Right lobe of liver (tissue), 6 donors: ENCODE data around the gene ABCA12. TPM values are rescaled to one million over a fixed set of nuclear protein-coding genes. Genes with fewer than 3 reads are reported as not detected.

Experiments
- ATAC-seq, 4 donors: fragments of 200-7000 bp; cut with Tn5 transposase; one replicate each; pipeline ENCODE4 v1.9.1; 2020; ENCODE audit warnings: mild to moderate bottlenecking in 4 of 4, moderate library complexity in 4 of 4
- DNase-seq, 3 donors: peaks; one replicate each; pipeline ENCODE4 v3.0.0-alpha.2; 2020
- H3K27ac ChIP-seq, 3 donors: fragments of 200-600 bp; one replicate each; pipeline ENCODE4 v1.8.0; 2022
- H3K27me3 ChIP-seq, 2 donors: fragments of 200-600 bp; one replicate each; pipeline ENCODE4 v1.8.0; 2022
- H3K36me3 ChIP-seq, 4 donors: fragments of 200-600 bp; sonication (generic) in 1 of 4; one replicate each; pipeline versions ENCODE4 v1.5.1 to v1.8.0; 2017 to 2022; ENCODE audit warnings: control low read depth in 1 of 4
- H3K4me1 ChIP-seq, 4 donors: fragments of 200-600 bp; sonication (generic) in 1 of 4; one replicate each; pipeline versions ENCODE4 v1.5.1 to v1.8.0; 2017 to 2022; ENCODE audit warnings: control low read depth in 1 of 4
- H3K4me3 ChIP-seq, 3 donors: fragments of 200-600 bp; one replicate each; pipeline ENCODE4 v1.8.0; 2022
- H3K9me3 ChIP-seq, 4 donors: fragments of 200-600 bp; sonication (generic) in 1 of 4; one replicate each; pipeline versions ENCODE4 v1.5.1 to v1.8.0; 2017 to 2022; ENCODE audit warnings: control low read depth in 1 of 4
- CTCF ChIP-seq, 4 donors: fragments of 200-600 bp in 3 of 4; fragments of 450-650 bp in 1 of 4; IDR thresholded peaks; one replicate each; pipeline versions ENCODE4 v1.5.1 to v1.8.0; 2016 to 2022; ENCODE audit warnings: antibody characterized with exemption in 4 of 4, mild to moderate bottlenecking in 2 of 4
- POLR2A ChIP-seq: fragments of 450-650 bp; IDR thresholded peaks from one replicate; pipeline ENCODE4 v1.6.1; 2017; ENCODE audit warnings: antibody characterized with exemption, mild to moderate bottlenecking
- WGBS: methylation state at CpG from one replicate; pipeline ENCODE4 v1.1.6; 2018; ENCODE audit warnings: low coverage, low lambda C conversion rate; ENCODE audit not compliant: insufficient coverage; ENCODE audit errors: missing lambda C conversion rate; 5-methylcytosine and 5-hydroxymethylcytosine counted together
- intact Hi-C, 2 donors: fragments of 100-400 bp; cut with DNase I; formaldehyde crosslinking; loops; one replicate each; pipeline versions ENCODE4 v1.11.2 to v1.14.1; 2022
- total RNA-seq, 6 experiments: library from RNA; depleted of rRNA in 2 of 6; stranded (reverse); fragments of >200 nt in 2 of 6; fragmentation: NEBNext Ultra II Directional in 3 of 6; extraction: Animal tissue kit (Norgen Biotek cat#: 25700) in 3 of 6; gene quantifications; one replicate each; pipeline versions ENCODE4 v1.1.0 to v1.2.4, GENCODE V29; 2016 to 2023
- donor health status: DM: no; HTN: yes; CAD: no.
- donor health status: DM: no; HTN: no; CAD: no.
- donor health status: DM: no; HTN: no; CAD: no.
- donor health status: DM: no; HTN: yes; CAD: no.
- donor health status: DM: no; HTN: yes; CAD: no.

The ABCA12 gene
- total RNA-seq, 6 experiments from 2014 or later: not detected

GRCh38 chr2:215080545-215080944 lies 57.9 kb downstream of the ABCA12 start:
- Histone ChIP-seq H3K36me3 (no peaks in the 10 kb centered on the region), H3K4me1 (no peaks in the 10 kb centered on the region), H3K27me3 (no peaks in the 10 kb centered on the region), H3K27ac (no peak overlapping the region), H3K9me3 (no peaks in the 10 kb centered on the region), H3K4me3 (no peak overlapping the region)
- no peak for DNase-seq
- ATAC-seq: no peak
- TF ChIP-seq POLR2A (no peak), CTCF (IDR thresholded peaks at IDR 0.05) (no peak)
- 65% methylated on average over 4 of the region's 4 CpGs for WGBS
- intact Hi-C loops: no loop called here

GRCh38 chr2:215071676-215072075 lies 66.8 kb downstream of the ABCA12 start:
- Histone ChIP-seq H3K27me3 (no peaks in the 10 kb centered on the region), H3K9me3 (no peaks in the 10 kb centered on the region), H3K4me1 (no peaks in the 10 kb centered on the region), H3K36me3 (no peaks in the 10 kb centered on the region), H3K4me3 (no peak overlapping the region), H3K27ac (no peak overlapping the region)
- DNase-seq (no peak), ATAC-seq (no peak)
- no peak for TF ChIP-seq CTCF (IDR thresholded peaks at IDR 0.05)
- TF ChIP-seq POLR2A: no peak
- intact Hi-C loops: no loop called here
- 77% methylated on average over 3 of the region's 3 CpGs for WGBS

- no peak for DNase-seq
- Histone ChIP-seq H3K36me3 (no peaks in the 10 kb centered on the region), H3K27ac (no peak overlapping the region), H3K4me1 (no peaks in the 10 kb centered on the region), H3K27me3 (no peaks in the 10 kb centered on the region), H3K9me3 (no peaks in the 10 kb centered on the region), H3K4me3 (no peak overlapping the region)
- ATAC-seq: no peak
- TF ChIP-seq CTCF (IDR thresholded peaks at IDR 0.05) (no peak), POLR2A (no peak)
- intact Hi-C loops: no loop called here
- 23% methylated on average over 2 of the region's 2 CpGs for WGBS
These were observed 70.0 kb downstream of the ABCA12 start for GRCh38 chr2:215068399-215068798.

- intact Hi-C loops: no loop called here
- WGBS: 42% methylated on average over 2 of the region's 2 CpGs
- H3K9me3 ChIP-seq: no peaks in the 10 kb centered on the region
These were observed 72.3 kb downstream of the ABCA12 start for GRCh38 chr2:215066124-215066523.

More at GRCh38 chr2:215066124-215066523, 72.3 kb downstream of the ABCA12 start:
- no peak overlapping the region for H3K27ac ChIP-seq
- H3K4me3 ChIP-seq: no peak overlapping the region
- no peaks in the 10 kb centered on the region for H3K36me3 ChIP-seq
- ATAC-seq (no peak), DNase-seq (no peak)
- no peaks in the 10 kb centered on the region for H3K27me3 ChIP-seq
- no peaks in the 10 kb centered on the region for H3K4me1 ChIP-seq
- TF ChIP-seq CTCF (IDR thresholded peaks at IDR 0.05) (no peak), POLR2A (no peak)
